IMR-90 (cell line): ENCODE measurements around the gene HECTD1. TPM values are rescaled to one million over a fixed set of nuclear protein-coding genes. Genes with fewer than 3 reads are reported as not detected.

Experiments used
- ATAC-seq: fragments of 200-7000 bp; cut with Tn5 transposase; 2 replicates; pipeline ENCODE4 v1.9.1; 2020; ENCODE audit warnings: low read depth, mild to moderate bottlenecking, moderate library complexity
- BruUV-seq: library from RNA; stranded (reverse); fragments of 400-500 nt; replicated peaks from 2 replicates; lab custom pipeline; 2021; lab: Mats Ljungman, UMichigan
- CTCF ChIA-PET: fragments of 300-600 bp; formaldehyde crosslinking; extraction: SDS; loops from one replicate; lab custom pipeline; 2021; ENCODE audit warnings: antibody characterized with exemption; lab: Yijun Ruan, JAX
- POLR2A ChIA-PET: fragments of 300-600 bp; sonication (Branson Sonifier 250); formaldehyde crosslinking; loops from one replicate; lab custom pipeline; 2022; ENCODE audit warnings: antibody characterized with exemption; ENCODE audit not compliant: unreplicated experiment; lab: Charles Lee
- DNase-seq: peaks from one replicate; pipeline ENCODE4 v3.0.0; 2013
- H2AFZ ChIP-seq: replicated peaks from 2 replicates; pipeline ENCODE3; 2013; ENCODE audit warnings: low read length, mild to moderate bottlenecking; ENCODE audit not compliant: poor library complexity
- H2AK5ac ChIP-seq: 2 replicates; pipeline ENCODE4 v1.6.1; 2013; ENCODE audit warnings: low read depth, low read length, inconsistent platforms
- H2AK9ac ChIP-seq: replicated peaks from 2 replicates; pipeline ENCODE3; 2013; ENCODE audit warnings: mild to moderate bottlenecking, low read depth, low read length, moderate library complexity; ENCODE audit not compliant: poor library complexity
- H2BK120ac ChIP-seq: 2 replicates; pipeline ENCODE4 v1.6.1; 2013; ENCODE audit warnings: low read depth, low read length, inconsistent platforms
- H2BK15ac ChIP-seq: 3 replicates; pipeline ENCODE4 v1.6.1; 2013; ENCODE audit warnings: low read depth, low read length, inconsistent platforms
- H2BK20ac ChIP-seq: 2 replicates; pipeline ENCODE4 v1.6.1; 2013; ENCODE audit warnings: low read depth, mild to moderate bottlenecking, inconsistent platforms, low read length, moderate library complexity
- H2BK5ac ChIP-seq: 2 replicates; pipeline ENCODE4 v1.6.1; 2013; ENCODE audit warnings: mild to moderate bottlenecking, low read depth, low read length, inconsistent platforms; ENCODE audit not compliant: poor library complexity, severe bottlenecking
- H3K14ac ChIP-seq: replicated peaks from 2 replicates; pipeline ENCODE4 v1.6.1; 2013; ENCODE audit warnings: low read depth, low read length, inconsistent platforms
- H3K18ac ChIP-seq: 2 replicates; pipeline ENCODE4 v1.6.1; 2013; ENCODE audit warnings: low read depth, low read length, control low read depth
- H3K23ac ChIP-seq: 2 replicates; pipeline ENCODE4 v1.6.1; 2013; ENCODE audit warnings: low read depth, low read length, inconsistent platforms
- H3K27ac ChIP-seq: 2 replicates; pipeline ENCODE4 v1.5.1; 2013; ENCODE audit warnings: mild to moderate bottlenecking, control low read depth, low read length; ENCODE audit not compliant: insufficient read depth
- H3K27me3 ChIP-seq: 2 replicates; pipeline ENCODE4 v1.6.1; 2013; ENCODE audit warnings: low read length; ENCODE audit not compliant: control insufficient read depth, insufficient read depth
- H3K36me3 ChIP-seq: 2 replicates; pipeline ENCODE4 v1.6.1; 2013; ENCODE audit warnings: low read length, mixed read lengths; ENCODE audit not compliant: control insufficient read depth, insufficient read depth
- H3K4ac ChIP-seq: 2 replicates; pipeline ENCODE4 v1.6.1; 2013; ENCODE audit warnings: low read depth, low read length, inconsistent platforms
- H3K4me1 ChIP-seq: 2 replicates; pipeline ENCODE4 v1.6.1; 2013; ENCODE audit warnings: low read length, mixed read lengths; ENCODE audit not compliant: control insufficient read depth, insufficient read depth
- H3K4me2 ChIP-seq: 2 replicates; pipeline ENCODE4 v1.6.1; 2013; ENCODE audit warnings: low read depth, mild to moderate bottlenecking, control low read depth, low read length, moderate library complexity
- H3K4me3 ChIP-seq: 2 replicates; pipeline ENCODE4 v1.5.1; 2013; ENCODE audit warnings: low read depth, mild to moderate bottlenecking, control low read depth, low read length, moderate library complexity; ENCODE audit not compliant: insufficient read depth
- H3K56ac ChIP-seq: 2 replicates; pipeline ENCODE4 v1.6.1; 2013; ENCODE audit warnings: low read length, inconsistent platforms; ENCODE audit not compliant: insufficient read depth; ENCODE audit errors: extremely low read depth
- H3K79me1 ChIP-seq, 2 experiments: 2 replicates each; pipeline ENCODE4 v1.6.1; 2013; ENCODE audit warnings: low read length in 2 of 2, inconsistent platforms in 1 of 2, low read depth in 1 of 2
- H3K9ac ChIP-seq: 2 replicates; pipeline ENCODE4 v1.6.1; 2013; ENCODE audit warnings: low read depth, low read length, control low read depth
- H3K9me1 ChIP-seq: 2 replicates; pipeline ENCODE4 v1.6.1; 2013; ENCODE audit warnings: low read length, inconsistent platforms; ENCODE audit not compliant: insufficient read depth
- H3K9me3 ChIP-seq: 2 replicates; pipeline ENCODE4 v1.6.1; 2013; ENCODE audit warnings: low read length; ENCODE audit not compliant: control insufficient read depth, insufficient read depth
- H4K20me1 ChIP-seq: 2 replicates; pipeline ENCODE4 v1.6.1; 2013; ENCODE audit warnings: low read length, inconsistent platforms; ENCODE audit not compliant: insufficient read depth
- H4K5ac ChIP-seq: 2 replicates; pipeline ENCODE4 v1.6.1; 2013; ENCODE audit warnings: mild to moderate bottlenecking, low read depth, low read length, control low read depth
- H4K8ac ChIP-seq, 2 experiments: 2 replicates each; pipeline ENCODE4 v1.6.1; 2013; ENCODE audit warnings: low read depth in 2 of 2, low read length in 2 of 2, control low read depth in 1 of 2, inconsistent platforms in 1 of 2
- H4K91ac ChIP-seq: 2 replicates; pipeline ENCODE4 v1.6.1; 2013; ENCODE audit warnings: low read depth, low read length, inconsistent platforms; ENCODE audit not compliant: insufficient read depth
- FOS ChIP-seq: fragments of 150-350 bp; IDR thresholded peaks from 2 replicates; pipeline ENCODE4 v1.6.1; 2016; ENCODE audit warnings: low read depth, low read length
- WGBS, 2 experiments: methylation state at CpG; one replicate each; pipeline versions ENCODE4 v1.1.5 to v1.1.7; 2013; ENCODE audit warnings: missing lambda C conversion rate in 2 of 2; ENCODE audit not compliant: insufficient read length in 1 of 2; ENCODE audit errors: extremely low coverage in 2 of 2; 5-methylcytosine and 5-hydroxymethylcytosine counted together
- dilution Hi-C: fragments of 300-500 bp; cut with HindIII; formaldehyde crosslinking; loops from one replicate; pipeline ENCODE4 v1.14.3; 2018; ENCODE audit warnings: low sequenced_read_pairs; ENCODE audit not compliant: unreplicated experiment
- in situ Hi-C: fragments of 300-500 bp; cut with MboI; formaldehyde crosslinking; loops from 3 replicates; pipeline ENCODE4 v1.14.3; 2019; ENCODE audit warnings: low sequenced_read_pairs, inconsistent platforms, mixed read lengths
- intact Hi-C: fragments of 100-400 bp; cut with micrococcal nuclease; formaldehyde crosslinking; loops from 2 replicates; pipeline ENCODE4 v1.10.0; 2022
- polyA plus RNA-seq, 3 experiments: library from polyadenylated mRNA; depleted of rRNA; stranded (reverse); fragments of >200 nt; gene quantifications; 2 replicates each; pipeline ENCODE4 v1.2.3, GENCODE V29; 2012; ENCODE audit warnings: low replicate concordance in 1 of 3
- total RNA-seq: library from RNA; depleted of rRNA; stranded (reverse); fragments of >200 nt; gene quantifications from 2 replicates; pipeline ENCODE4 v1.2.3, GENCODE V29; 2012
- TF ChIP-seq, protein P1 (sequence below): conservative IDR thresholded peaks from 2 replicates; pipeline ENCODE4 v1.5.1; 2012; ENCODE audit warnings: mild to moderate bottlenecking, low read depth, low read length, improper control_type of control experiment

The HECTD1 gene
- total and polyA plus RNA-seq, 2 of the 4 experiments (the other 2 are of a cell fraction) = 48.5 to 228 TPM

DNA sequence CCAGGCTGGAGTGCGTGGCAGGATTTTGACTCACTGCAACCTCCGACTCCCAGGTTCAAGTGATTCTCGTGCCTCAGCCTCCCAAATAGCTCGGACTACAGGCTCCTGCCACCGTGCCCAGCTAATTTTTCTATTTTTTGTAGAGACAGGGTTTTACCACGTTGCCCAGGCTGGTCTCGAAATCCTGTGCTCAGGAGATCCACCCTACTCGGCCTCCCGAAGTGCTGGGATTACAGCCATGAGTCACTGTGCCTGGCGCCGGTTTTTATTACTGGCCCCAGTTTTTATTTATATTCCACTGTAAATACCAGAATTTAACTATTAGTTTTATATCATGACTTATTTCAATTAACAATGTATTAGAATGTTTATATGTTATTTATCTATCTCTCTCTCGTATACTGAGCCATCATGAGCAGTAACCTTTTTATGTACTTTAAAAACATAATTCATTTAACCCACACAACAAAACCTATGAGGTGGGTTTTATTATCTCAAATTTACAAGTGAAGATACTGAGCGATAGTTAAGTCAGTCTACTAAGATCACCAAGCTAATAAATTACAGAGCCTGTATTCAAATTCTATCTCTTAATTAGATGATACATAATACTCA lies 47.8 kb downstream of the HECTD1 start:
- no peak overlapping the region for H4K8ac ChIP-seq
- peak overlapping the region; percentile 10; the same call in 1 of the 2 replicates for H2BK120ac ChIP-seq
- H3K27me3 ChIP-seq = no peaks in the 10 kb centered on the region
- no peak overlapping the region for H4K91ac ChIP-seq
- dilution Hi-C loops = no loop called here
- peak overlapping the region; percentile 71 for H3K27ac ChIP-seq
- H2BK5ac ChIP-seq = peak overlapping the region; percentile 37
- peaks cover 13% of the 10 kb centered on the region for H3K9me1 ChIP-seq
- ATAC-seq = peak; percentile 81
- H3K9ac ChIP-seq = no peak overlapping the region
- no TSS peak for BruUV-seq
- no peak overlapping the region for H3K4me3 ChIP-seq
- peaks cover 23 to 49% of the 10 kb centered on the region in 2 experiments for H3K79me1 ChIP-seq
- no peak overlapping the region for H3K56ac ChIP-seq
- no peak overlapping the region for H2BK20ac ChIP-seq
- no peak overlapping the region; the same call in 2 of the 3 replicates for H2BK15ac ChIP-seq
- H3K9me3 ChIP-seq = no peaks in the 10 kb centered on the region
- no peak overlapping the region for H3K4me2 ChIP-seq
- no peak overlapping the region for H3K4ac ChIP-seq
- ChIA-PET CTCF (no interaction called here), POLR2A (no interaction called here)
- H2AK5ac ChIP-seq = no peak overlapping the region
- H3K14ac ChIP-seq = no peak overlapping the region
- no peaks in the 10 kb centered on the region for H4K20me1 ChIP-seq
- intact Hi-C loops = loop anchor here (5.0 kb wide), 1 partner anchor 37 kb away; no protein-coding TSS in a partner anchor
- H2AFZ ChIP-seq = no peak overlapping the region
- peaks cover 11% of the 10 kb centered on the region for H3K4me1 ChIP-seq
- H4K5ac ChIP-seq = no peak overlapping the region
- WGBS, 2 experiments = 85% methylated on average over 4 of the region's 13 CpGs; no CpG with 5 or more reads in 1 of the 2 experiments
- DNase-seq = peak; percentile 57
- peak; percentile 59; the same call in 1 of the 2 replicates for TF ChIP-seq FOS
- TF ChIP-seq, protein P1, sequence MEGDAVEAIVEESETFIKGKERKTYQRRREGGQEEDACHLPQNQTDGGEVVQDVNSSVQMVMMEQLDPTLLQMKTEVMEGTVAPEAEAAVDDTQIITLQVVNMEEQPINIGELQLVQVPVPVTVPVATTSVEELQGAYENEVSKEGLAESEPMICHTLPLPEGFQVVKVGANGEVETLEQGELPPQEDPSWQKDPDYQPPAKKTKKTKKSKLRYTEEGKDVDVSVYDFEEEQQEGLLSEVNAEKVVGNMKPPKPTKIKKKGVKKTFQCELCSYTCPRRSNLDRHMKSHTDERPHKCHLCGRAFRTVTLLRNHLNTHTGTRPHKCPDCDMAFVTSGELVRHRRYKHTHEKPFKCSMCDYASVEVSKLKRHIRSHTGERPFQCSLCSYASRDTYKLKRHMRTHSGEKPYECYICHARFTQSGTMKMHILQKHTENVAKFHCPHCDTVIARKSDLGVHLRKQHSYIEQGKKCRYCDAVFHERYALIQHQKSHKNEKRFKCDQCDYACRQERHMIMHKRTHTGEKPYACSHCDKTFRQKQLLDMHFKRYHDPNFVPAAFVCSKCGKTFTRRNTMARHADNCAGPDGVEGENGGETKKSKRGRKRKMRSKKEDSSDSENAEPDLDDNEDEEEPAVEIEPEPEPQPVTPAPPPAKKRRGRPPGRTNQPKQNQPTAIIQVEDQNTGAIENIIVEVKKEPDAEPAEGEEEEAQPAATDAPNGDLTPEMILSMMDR = no peak
- H2AK9ac ChIP-seq = no peak overlapping the region
- peak overlapping the region; percentile 46; the same call in 1 of the 2 replicates for H3K18ac ChIP-seq
- in situ Hi-C loops = no loop called here
- H3K36me3 ChIP-seq = peaks cover 29% of the 10 kb centered on the region
- H3K23ac ChIP-seq = no peak overlapping the region
